Transverse colon (tissue), 4 donors: Measurements from ENCODE around the gene AKAP6.

ENCODE experiments used
- EP300 ChIP-seq: sonication (generic); formaldehyde crosslinking; IDR thresholded peaks from one replicate; pipeline ENCODE4 v1.6.1; 2017; ENCODE audit warnings: antibody characterized with exemption, low read depth
- POLR2A ChIP-seq: fragments of 450-650 bp; IDR thresholded peaks from one replicate; pipeline ENCODE4 v1.6.1; 2016; ENCODE audit warnings: antibody characterized with exemption, mild to moderate bottlenecking, moderate library complexity
- POLR2AphosphoS5 ChIP-seq, 3 donors: sonication (generic); formaldehyde crosslinking; IDR thresholded peaks; one replicate each; pipeline ENCODE4 v1.6.1; 2016; ENCODE audit warnings: antibody characterized with exemption in 3 of 3
- TF ChIP-seq, protein P1 (sequence below), 5 experiments: fragments of 200-600 bp in 3 of 5; fragments of 450-650 bp in 2 of 5; sonication (generic) in 3 of 5; IDR thresholded peaks; 1 replicate in 2 of 5; 2 replicates in 3 of 5; pipeline ENCODE4 v1.5.1; 2016 to 2017; ENCODE audit warnings: antibody characterized with exemption in 5 of 5, inconsistent platforms in 3 of 5, mild to moderate bottlenecking in 2 of 5, moderate library complexity in 1 of 5

DNA sequence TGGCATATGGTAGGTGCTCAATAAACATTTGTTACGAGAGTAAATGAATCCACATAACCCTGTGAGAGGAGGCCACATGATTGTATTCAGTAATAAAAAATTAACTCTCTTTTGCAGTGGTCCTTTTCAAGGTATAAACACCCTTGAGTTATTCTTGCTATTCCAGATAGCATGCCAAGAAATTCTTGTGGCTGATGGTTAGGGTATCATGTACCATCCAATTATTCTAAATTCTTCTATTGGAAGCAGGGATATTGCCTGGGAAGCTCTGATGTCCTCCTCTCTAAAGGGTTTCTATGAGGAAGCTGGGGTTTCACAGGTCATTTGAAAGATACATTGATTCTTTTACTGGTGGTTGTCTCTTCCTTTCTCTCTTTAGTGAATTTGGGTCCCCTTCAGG lies 10.1 kb downstream of the AKAP6 start:
- TF ChIP-seq POLR2A: no peak
- no peak for TF ChIP-seq POLR2AphosphoS5 (IDR thresholded peaks at IDR 0.05)
- TF ChIP-seq, protein P1, sequence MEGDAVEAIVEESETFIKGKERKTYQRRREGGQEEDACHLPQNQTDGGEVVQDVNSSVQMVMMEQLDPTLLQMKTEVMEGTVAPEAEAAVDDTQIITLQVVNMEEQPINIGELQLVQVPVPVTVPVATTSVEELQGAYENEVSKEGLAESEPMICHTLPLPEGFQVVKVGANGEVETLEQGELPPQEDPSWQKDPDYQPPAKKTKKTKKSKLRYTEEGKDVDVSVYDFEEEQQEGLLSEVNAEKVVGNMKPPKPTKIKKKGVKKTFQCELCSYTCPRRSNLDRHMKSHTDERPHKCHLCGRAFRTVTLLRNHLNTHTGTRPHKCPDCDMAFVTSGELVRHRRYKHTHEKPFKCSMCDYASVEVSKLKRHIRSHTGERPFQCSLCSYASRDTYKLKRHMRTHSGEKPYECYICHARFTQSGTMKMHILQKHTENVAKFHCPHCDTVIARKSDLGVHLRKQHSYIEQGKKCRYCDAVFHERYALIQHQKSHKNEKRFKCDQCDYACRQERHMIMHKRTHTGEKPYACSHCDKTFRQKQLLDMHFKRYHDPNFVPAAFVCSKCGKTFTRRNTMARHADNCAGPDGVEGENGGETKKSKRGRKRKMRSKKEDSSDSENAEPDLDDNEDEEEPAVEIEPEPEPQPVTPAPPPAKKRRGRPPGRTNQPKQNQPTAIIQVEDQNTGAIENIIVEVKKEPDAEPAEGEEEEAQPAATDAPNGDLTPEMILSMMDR (IDR thresholded peaks at IDR 0.05): no peak
- TF ChIP-seq EP300: no peak
